HG03139 (cell line): Measurements from ENCODE around the gene EPHA10.

ENCODE experiments used
- ATAC-seq: cut with Tn5 transposase; IDR thresholded peaks from one replicate; pipeline ENCODE4 v1.9.1; 2021; ENCODE audit not compliant: unreplicated experiment

Gene EPHA10

GRCh38 chr1:37677143-37677439 is 87.8 kb downstream of the EPHA10 start:
- no peak for ATAC-seq

- ATAC-seq: no peak
Observed at GRCh38 chr1:37676281-37677142, 88.4 kb downstream of the EPHA10 start.

- no peak for ATAC-seq
Observed at GRCh38 chr1:37673920-37674319, 91.0 kb downstream of the EPHA10 start.

- ATAC-seq: no peak
Observed at GRCh38 chr1:37672136-37672870, 92.6 kb downstream of the EPHA10 start.

- no peak for ATAC-seq
Observed at GRCh38 chr1:37671261-37671660, 93.7 kb downstream of the EPHA10 start.

GRCh38 chr1:37670133-37670532 is 94.8 kb downstream of the EPHA10 start:
- no peak for ATAC-seq

- no peak for ATAC-seq
Observed at GRCh38 chr1:37667023-37667671, 97.8 kb downstream of the EPHA10 start.

GRCh38 chr1:37666241-37666867 is 98.6 kb downstream of the EPHA10 start:
- no peak for ATAC-seq
